NCI-H345 (cell line): ENCODE measurements around the gene DHCR7.

Experiments
- DNase-seq: peaks from one replicate; lab custom pipeline; 2025; lab: John Stamatoyannopoulos, UW

The DHCR7 gene

DNA sequence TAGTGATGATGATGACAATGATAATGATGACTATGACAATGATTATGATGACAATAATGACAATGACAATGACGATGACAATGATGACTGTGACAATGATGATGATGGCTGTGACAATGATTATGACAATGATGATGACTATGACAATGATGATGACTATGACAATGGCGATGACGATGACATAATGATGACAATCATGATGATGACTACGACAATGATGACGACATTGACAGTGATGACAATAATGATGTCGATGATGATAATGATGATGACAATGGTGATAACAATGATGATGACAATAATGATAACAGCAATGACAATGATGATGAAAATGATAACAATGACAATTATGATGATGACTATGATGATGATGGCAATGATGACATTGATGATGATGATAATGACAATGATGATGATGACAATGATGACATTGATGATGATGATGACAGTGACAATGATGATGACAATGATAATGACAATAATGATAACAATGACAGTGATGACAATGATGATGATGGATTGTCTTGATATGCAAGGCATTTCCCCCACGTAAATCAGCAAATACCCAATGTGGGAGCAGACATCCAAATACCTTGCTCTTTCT is 37.7 kb downstream of the DHCR7 start:
- DNase-seq: no peak

DNA sequence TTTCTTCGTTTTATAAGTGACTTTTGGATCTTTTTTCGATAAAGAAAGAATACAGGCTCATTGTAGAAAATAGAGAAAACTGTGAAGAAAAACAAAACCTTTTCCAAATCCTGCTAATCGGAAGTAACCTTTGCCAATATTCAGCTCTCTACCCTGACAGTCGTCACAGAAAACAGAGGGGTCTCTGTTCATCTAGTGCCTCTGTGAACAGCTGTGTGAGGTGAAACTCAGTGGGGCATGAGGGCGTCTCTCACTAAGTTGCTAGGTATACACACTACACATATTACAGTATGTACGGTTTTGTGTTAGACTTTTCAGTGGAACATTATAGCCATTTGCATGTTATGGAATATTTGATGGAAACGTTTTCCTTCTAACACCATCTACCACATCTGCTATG is 39.4 kb downstream of the DHCR7 start:
- DNase-seq: no peak

DNA sequence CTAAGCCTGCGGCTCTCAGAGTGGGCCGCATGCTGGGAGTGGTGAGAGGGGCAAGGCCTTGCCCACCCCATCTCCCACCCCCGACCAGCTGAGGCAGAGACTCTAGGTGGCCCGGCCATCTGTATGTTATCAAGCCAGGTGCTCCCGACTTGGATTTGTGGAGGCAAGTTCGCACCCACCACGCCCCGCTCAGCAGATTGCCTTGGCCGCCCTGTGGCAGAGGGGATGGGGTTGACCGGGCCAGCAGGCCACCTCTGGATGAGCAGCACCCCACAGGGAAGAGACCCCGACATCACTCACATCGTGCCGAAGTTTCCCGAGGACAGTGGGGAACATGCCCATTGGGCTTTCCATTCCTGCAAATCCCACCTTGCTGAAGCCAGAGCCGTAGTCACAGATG is 40.8 kb downstream of the DHCR7 start:
- no peak for DNase-seq

- peak; percentile 88 for DNase-seq
Observed at GRCh38 chr11:71406681-71407080, 41.5 kb downstream of the DHCR7 start.

- DNase-seq: no peak
Observed at GRCh38 chr11:71404209-71404608, 44.0 kb downstream of the DHCR7 start.

DNA sequence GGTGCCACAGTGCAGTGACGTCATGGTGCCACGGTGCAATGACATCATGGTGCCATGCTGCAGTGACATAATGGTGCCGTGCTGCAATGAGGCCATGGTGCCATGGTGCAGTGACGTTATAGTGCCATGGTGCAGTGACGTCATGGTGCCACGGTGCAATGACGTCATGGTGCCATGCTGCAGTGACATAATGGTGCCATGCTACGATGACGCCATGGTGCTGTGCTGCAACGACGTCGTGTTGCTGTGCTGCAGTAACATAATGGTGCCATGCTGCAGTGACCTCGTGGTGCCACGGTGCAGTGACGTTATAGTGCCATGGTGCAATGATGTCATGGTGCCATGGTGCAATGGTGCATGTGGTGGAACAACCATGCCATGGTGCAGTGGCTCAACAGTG is 45.3 kb downstream of the DHCR7 start:
- DNase-seq: no peak

DNA sequence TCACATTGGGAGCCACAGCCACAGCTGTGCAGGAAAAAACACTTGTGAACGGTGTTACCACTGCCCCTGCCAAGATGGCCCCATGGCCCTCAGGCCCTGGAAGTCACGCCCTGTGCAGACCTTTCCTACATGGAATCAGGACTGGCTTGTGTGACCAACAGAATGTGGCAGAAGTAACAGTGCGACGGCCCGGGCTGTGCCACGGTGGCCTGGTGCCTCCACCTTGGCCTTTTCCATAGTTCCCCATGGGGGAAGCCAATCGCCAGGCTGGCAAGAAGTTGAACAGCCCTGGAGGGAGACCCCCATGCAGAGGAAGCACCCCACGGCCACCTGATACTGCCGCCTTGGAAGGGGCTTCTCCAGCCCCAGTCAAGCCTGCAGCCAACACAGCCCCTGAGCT is 48.0 kb downstream of the DHCR7 start:
- DNase-seq: no peak

DNA sequence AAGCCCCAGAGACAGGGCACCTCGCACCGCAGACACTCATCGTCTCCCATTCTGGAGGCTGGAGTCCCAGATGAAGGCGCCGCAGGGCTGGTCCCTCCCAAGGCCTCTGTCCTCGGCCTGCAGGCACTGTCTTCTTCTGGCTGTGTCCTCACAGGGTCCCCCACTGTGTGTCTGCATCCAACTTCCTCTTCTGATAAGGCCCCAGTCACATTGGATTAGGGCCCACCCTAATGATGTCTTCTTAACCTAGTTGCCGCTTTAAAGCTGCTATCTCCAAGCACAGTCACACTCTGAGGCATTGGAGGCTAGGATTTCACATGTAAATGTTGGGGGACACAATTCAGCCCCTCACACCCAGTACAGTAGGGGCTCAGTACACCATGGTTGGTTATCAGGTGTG is 48.9 kb downstream of the DHCR7 start:
- no peak for DNase-seq

- no peak for DNase-seq
Observed at GRCh38 chr11:71397961-71398360, 50.2 kb downstream of the DHCR7 start.

GRCh38 chr11:71397331-71397860 is 50.8 kb downstream of the DHCR7 start:
- peak; percentile 89 for DNase-seq

- DNase-seq: peak; percentile 98
Observed at GRCh38 chr11:71396548-71397123, 51.6 kb downstream of the DHCR7 start.

GRCh38 chr11:71395774-71396173 is 52.4 kb downstream of the DHCR7 start:
- no peak for DNase-seq

- DNase-seq: no peak
Observed at GRCh38 chr11:71395263-71395560, 53.0 kb downstream of the DHCR7 start.

GRCh38 chr11:71393283-71393682 is 54.9 kb downstream of the DHCR7 start:
- DNase-seq: no peak

GRCh38 chr11:71391796-71392195 is 56.4 kb downstream of the DHCR7 start:
- DNase-seq: no peak

GRCh38 chr11:71391352-71391751 is 56.8 kb downstream of the DHCR7 start:
- DNase-seq: no peak

DNA sequence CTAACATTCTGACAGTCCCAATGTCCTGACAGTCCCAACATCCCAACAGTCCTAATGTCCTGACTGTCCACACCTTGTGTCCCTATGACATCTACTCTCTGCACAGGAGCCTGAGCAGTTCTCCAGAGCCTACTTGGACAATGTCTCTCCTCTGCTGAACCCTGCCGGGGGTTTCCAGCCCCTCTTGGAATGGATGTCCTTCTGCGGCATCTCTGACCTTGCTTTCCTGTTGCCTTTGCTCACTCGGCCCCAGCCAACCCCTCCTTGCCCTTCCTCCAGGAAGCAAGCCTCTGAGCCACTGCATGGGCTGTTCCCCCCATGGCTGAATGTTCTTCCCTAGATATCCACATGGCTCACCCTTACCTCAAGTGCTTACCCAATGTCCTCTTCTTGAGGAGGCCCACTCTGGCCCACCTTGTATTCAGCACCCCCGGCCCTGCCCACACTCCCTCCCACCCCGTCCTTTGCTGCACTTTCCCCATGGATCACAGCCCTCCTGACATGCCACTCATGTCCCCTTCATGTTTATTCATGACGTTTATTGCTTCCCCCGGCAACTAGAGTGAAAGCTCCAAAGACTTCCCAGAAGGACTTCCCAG is 59.5 kb downstream of the DHCR7 start:
- no peak for DNase-seq

GRCh38 chr11:71387784-71388636 is 60.2 kb downstream of the DHCR7 start:
- no peak for DNase-seq

DNA sequence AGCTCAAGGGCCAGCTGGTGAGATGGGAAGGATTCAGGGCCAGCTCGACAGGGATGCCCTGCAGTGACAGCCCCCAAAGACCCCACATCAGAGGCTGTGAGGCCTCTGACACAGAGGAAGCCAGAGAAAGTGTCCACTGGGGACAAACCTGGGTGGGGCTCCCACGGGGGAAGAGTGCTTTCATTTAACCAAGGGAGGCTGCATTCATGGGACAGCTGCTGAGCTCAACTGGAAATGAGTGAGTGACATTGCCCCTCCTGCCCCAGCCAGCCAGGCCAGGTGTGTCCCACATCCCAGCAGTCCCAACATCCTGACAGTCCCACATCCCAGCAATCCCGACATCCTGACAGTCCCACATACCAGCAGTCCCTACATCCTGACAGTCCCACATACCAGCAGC is 61.0 kb downstream of the DHCR7 start:
- DNase-seq: no peak

- DNase-seq: no peak
Observed at GRCh38 chr11:71386202-71386601, 62.0 kb downstream of the DHCR7 start.

- DNase-seq: no peak
Observed at GRCh38 chr11:71385091-71385490, 63.1 kb downstream of the DHCR7 start.

GRCh38 chr11:71384561-71384960 is 63.6 kb downstream of the DHCR7 start:
- peak; percentile 10 for DNase-seq
